Epidermal melanocyte (primary cell): ENCODE data around the gene CLASP2.
"Not testable (repeated sequence)": the region's sequence is repeated elsewhere in the genome, so short reads cannot be mapped to it uniquely, and the experiment has no call there.

Source experiments
- DNase-seq: peaks from one replicate; pipeline ENCODE4 v3.0.0; 2011; ENCODE audit warnings: low spot score; ENCODE audit not compliant: insufficient read length

CLASP2 gene

GRCh38 chr3:33453331-33453761, 264.7 kb downstream of the CLASP2 start:
- DNase-seq: no peak

- not testable (repeated sequence) for DNase-seq
Observed at GRCh38 chr3:33451994-33452393, 266.1 kb downstream of the CLASP2 start.

GRCh38 chr3:33447958-33448357, 270.1 kb downstream of the CLASP2 start:
- no peak for DNase-seq

- DNase-seq: not testable (repeated sequence)
Observed at GRCh38 chr3:33447256-33447625, 270.8 kb downstream of the CLASP2 start.
